Measurements from ENCODE around the gene UGGT2. TPM values are rescaled to one million over a fixed set of nuclear protein-coding genes. Genes with fewer than 3 reads are reported as not detected.

The UGGT2 gene
- total RNA-seq, 1 donor from 2014 or later, result 0.37 TPM

Other genes with a start within 250 kb of the UGGT2 start
- gene HS6ST3, start 36.7 kb upstream of the UGGT2 start, total RNA-seq, result not detected in 2 replicates

Measured in T-helper 1 cell treated with Interleukin-12 subunit alpha and Interleukin-12 subunit beta and Interleukin-4 antibody, amounts not matched to agents 30 ng/mL and 1 ng/mL, for 36 hours (primary cell).